HFF-Myc (cell line): ENCODE data around the gene CCL17.
A peak's percentile ranks its signal among the peaks of the same experiment; 100 is the strongest.

Source experiments
- DNase-seq: peaks from one replicate; pipeline ENCODE4 v3.0.0-alpha.2; 2011; ENCODE audit warnings: low read depth; ENCODE audit errors: extremely low read depth
- H3K4me3 ChIP-seq: replicated peaks from 2 replicates; pipeline ENCODE4 v1.5.1; 2011; ENCODE audit warnings: low read depth, mild to moderate bottlenecking, control low read depth, low read length
- TF ChIP-seq, protein P1 (sequence below): IDR thresholded peaks from 2 replicates; pipeline ENCODE4 v1.5.1; 2012; ENCODE audit warnings: mild to moderate bottlenecking, low read depth, low read length, control low read depth; ENCODE audit errors: missing control alignments

The CCL17 gene

DNA sequence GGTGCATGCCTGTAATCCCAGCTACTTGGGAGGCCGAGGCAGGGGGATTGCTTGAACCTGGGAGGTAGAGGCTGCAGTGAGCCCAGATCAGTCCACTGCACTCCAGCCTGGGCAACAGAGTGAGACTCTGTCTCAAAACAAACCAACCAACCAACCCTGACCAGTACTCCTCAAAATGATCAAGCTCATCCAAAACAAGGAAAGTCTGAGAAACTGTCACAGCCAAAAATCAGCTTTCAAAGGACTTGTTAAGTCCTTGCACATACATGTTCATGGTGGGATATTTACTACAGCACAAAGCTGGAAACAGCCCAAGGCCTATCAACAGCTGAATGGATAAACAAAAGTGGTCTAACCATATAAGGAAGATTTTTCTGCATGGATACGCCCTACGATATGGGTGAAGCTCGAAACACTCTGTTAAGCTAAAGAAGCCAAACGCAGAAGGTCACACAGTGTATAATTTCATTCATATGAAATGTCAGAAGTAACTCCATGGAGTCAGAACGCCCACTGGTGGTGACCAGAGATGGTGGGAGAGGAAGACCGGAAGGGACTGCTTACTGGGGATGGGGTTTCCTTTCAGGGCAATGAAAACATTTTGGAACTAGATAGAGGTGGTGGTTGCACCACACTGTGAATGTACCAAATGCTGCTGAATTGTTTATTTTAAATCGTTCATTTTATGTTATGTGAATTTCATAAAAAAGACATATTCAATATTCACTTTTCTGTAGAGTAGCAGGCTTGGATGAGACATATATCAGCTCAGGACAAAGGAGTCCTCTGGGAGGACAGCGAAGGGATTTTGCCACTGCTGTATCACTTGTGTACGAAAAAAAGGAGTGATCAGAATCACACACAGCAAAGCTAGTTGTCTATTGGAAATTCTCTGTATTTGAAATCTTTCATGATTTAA lies 17.7 kb downstream of the CCL17 start:
- TF ChIP-seq, protein P1, sequence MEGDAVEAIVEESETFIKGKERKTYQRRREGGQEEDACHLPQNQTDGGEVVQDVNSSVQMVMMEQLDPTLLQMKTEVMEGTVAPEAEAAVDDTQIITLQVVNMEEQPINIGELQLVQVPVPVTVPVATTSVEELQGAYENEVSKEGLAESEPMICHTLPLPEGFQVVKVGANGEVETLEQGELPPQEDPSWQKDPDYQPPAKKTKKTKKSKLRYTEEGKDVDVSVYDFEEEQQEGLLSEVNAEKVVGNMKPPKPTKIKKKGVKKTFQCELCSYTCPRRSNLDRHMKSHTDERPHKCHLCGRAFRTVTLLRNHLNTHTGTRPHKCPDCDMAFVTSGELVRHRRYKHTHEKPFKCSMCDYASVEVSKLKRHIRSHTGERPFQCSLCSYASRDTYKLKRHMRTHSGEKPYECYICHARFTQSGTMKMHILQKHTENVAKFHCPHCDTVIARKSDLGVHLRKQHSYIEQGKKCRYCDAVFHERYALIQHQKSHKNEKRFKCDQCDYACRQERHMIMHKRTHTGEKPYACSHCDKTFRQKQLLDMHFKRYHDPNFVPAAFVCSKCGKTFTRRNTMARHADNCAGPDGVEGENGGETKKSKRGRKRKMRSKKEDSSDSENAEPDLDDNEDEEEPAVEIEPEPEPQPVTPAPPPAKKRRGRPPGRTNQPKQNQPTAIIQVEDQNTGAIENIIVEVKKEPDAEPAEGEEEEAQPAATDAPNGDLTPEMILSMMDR, result peak; percentile 78
- H3K4me3 ChIP-seq, result no peak overlapping the region
- DNase-seq, result peak; percentile 53

DNA sequence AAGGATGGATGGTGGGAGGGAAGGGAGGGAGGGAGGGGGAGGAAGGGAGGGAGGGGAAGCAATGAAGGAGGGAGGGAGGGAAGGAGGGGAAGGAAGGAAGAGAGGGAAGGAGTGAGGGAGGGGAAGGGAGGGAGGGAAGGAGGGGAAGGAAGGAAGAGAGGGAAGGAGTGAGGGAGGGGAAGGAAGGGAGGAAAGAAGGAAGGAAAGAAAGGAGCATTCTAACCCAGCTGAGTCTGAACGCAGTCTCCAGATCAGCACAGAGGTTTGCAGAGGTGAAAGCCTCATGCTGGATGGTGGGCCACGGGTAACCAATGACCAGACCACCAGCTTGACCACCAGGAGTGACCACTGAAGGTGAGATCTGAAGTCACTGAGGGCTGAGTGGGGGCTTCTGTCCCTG lies 18.6 kb downstream of the CCL17 start:
- H3K4me3 ChIP-seq, result no peak overlapping the region
- no peak for DNase-seq
- TF ChIP-seq, protein P1, result no peak

DNA sequence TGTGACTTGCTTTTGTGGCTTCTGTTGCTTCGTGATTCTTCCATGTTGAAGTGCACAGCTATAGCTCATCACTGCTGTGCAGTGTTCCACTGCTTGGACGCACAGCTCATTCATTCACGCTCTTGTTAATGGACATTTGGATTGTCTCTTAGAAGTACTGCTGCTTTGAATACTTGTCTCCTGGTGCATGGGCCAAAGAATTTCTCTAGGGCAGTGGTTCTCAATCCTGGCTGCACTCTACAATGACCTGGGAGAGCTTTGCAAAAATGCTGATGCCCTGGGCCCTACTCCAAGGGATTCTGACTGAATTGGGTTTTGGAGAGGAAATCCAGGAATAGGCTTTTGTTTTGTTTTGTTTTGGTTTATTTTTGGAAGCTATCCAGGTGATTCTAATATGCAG lies 20.0 kb downstream of the CCL17 start:
- TF ChIP-seq, protein P1, result no peak
- no peak for DNase-seq
- H3K4me3 ChIP-seq, result no peak overlapping the region

DNA sequence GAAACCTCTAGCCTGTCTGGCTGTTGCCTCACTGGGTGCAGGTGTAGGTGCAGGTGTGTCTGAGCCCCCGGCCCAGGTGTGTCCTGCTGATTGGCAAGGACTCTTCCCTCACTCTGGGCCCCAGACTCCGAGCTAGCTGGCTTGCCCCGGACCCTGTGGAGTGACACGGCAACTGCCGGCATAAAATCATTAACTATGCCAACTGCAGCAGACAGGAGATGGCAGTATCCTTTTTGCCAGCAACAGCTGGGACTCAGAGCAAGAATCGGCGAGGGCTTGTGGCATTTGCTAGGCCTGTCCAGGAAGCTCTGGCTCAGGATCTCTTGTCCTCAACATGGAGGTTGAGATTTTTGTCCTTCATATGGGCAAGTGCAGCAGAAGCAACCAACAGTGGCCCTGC lies 21.8 kb downstream of the CCL17 start:
- no peak for DNase-seq
- TF ChIP-seq, protein P1, result no peak
- H3K4me3 ChIP-seq, result no peak overlapping the region

DNA sequence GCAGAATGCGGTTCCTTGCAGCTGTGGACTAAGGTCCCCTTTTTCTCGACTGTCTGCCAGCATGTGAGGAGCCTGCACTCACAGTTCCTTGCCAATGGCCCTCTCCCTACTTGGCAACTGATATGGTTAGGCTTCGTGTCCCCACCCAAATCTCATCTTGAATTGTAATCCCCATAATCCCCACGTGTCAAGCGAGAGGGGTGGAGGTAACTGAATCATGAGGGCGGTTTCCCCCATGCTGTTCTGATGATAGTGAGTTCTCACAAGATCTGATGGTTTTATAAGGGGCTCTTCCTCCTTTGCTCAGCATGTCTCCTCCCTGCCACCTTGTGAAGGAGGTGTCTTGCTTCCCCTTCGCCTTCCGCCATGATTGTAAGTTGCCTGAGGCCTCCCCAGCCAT lies 22.7 kb downstream of the CCL17 start:
- TF ChIP-seq, protein P1, result no peak
- H3K4me3 ChIP-seq, result no peak overlapping the region
- no peak for DNase-seq

DNA sequence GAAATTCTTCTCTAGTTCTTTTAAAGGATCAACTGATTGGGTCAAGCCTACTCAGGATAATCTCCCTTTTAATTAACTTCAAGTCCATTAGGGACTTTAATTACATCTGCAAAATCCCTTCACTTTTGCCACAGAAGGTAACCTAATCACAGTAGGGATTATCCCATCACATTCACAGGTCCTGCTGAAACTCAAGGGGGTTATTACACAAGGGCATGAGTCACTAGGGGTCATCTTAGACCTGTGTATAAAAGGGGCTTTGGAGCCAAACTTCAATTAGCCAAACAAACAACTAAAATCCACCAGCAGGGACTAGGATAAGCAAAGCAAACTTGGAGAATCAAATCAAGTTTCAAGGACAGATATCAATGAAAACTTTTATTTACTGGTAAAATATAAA lies 23.3 kb downstream of the CCL17 start:
- DNase-seq, result no peak
- TF ChIP-seq, protein P1, result no peak
- H3K4me3 ChIP-seq, result no peak overlapping the region
